Activated CD4-positive, alpha-beta T cell treated with anti-CD3 and anti-CD28 coated beads, Interleukin-2, Interleukin-6, amounts not matched to agents 100 ng/mL and 50 ng/mL, durations not matched to agents 16 hours and 8 hours (primary cell): Measurements from ENCODE around the gene CNTNAP4.

Source experiments
- DNase-seq: peaks from one replicate; pipeline ENCODE4 v3.0.0-alpha.2; 2020

The CNTNAP4 gene

GRCh38 chr16:76276745-76277438 is at the start of gene CNTNAP4:
TSS of gene CNTNAP4 (plus strand) at chr16:76277401. CDS start at chr16:76277663, 262 bp downstream.
- no peak for DNase-seq

- no peak for DNase-seq
Observed at GRCh38 chr16:76228546-76229146, 48.6 kb upstream of the CNTNAP4 start.

GRCh38 chr16:76232704-76233103 is 44.5 kb upstream of the CNTNAP4 start:
- no peak for DNase-seq

GRCh38 chr16:76235025-76235424 is 42.2 kb upstream of the CNTNAP4 start:
- no peak for DNase-seq

GRCh38 chr16:76235426-76235825 is 41.8 kb upstream of the CNTNAP4 start:
- no peak for DNase-seq

- DNase-seq, result no peak
Observed at GRCh38 chr16:76237471-76237870, 39.7 kb upstream of the CNTNAP4 start.

- DNase-seq, result no peak
Observed at GRCh38 chr16:76241755-76242154, 35.4 kb upstream of the CNTNAP4 start.

- DNase-seq, result no peak
Observed at GRCh38 chr16:76243620-76244019, 33.6 kb upstream of the CNTNAP4 start.

GRCh38 chr16:76246587-76246986 is 30.6 kb upstream of the CNTNAP4 start:
- DNase-seq, result no peak

GRCh38 chr16:76265434-76266045 is 11.7 kb upstream of the CNTNAP4 start:
- DNase-seq, result peak; percentile 57

GRCh38 chr16:76268824-76269223 is 8.4 kb upstream of the CNTNAP4 start:
- no peak for DNase-seq

- DNase-seq, result no peak
Observed at GRCh38 chr16:76277460-76278030, 344 bp downstream of the CNTNAP4 start.

- DNase-seq, result no peak
Observed at GRCh38 chr16:76278086-76278485, 885 bp downstream of the CNTNAP4 start.

GRCh38 chr16:76278980-76279379 is 1.8 kb downstream of the CNTNAP4 start:
- no peak for DNase-seq

GRCh38 chr16:76280421-76281215 is 3.4 kb downstream of the CNTNAP4 start:
- DNase-seq, result no peak

- DNase-seq, result no peak
Observed at GRCh38 chr16:76287466-76287865, 10.3 kb downstream of the CNTNAP4 start.

GRCh38 chr16:76292218-76292617 is 15.0 kb downstream of the CNTNAP4 start:
- no peak for DNase-seq

- DNase-seq, result no peak
Observed at GRCh38 chr16:76293980-76294379, 16.8 kb downstream of the CNTNAP4 start.

- DNase-seq, result no peak
Observed at GRCh38 chr16:76294396-76295214, 17.4 kb downstream of the CNTNAP4 start.

GRCh38 chr16:76297941-76298340 is 20.7 kb downstream of the CNTNAP4 start:
- DNase-seq, result no peak

GRCh38 chr16:76303637-76304314 is 26.6 kb downstream of the CNTNAP4 start:
- DNase-seq, result no peak
